ENCODE results near the gene IFNLR1. TPM values are rescaled to one million over a fixed set of nuclear protein-coding genes. Genes with fewer than 3 reads are reported as not detected.

Gene IFNLR1
- total RNA-seq, 1 donor from 2014 or later: 0.41 TPM

GRCh38 chr1:24179251-24179840 is 7.7 kb downstream of the IFNLR1 start:
- no peak for DNase-seq (ENCODE audit: extremely low read depth, low read depth, low spot score)

GRCh38 chr1:24178407-24178806 is 8.7 kb downstream of the IFNLR1 start:
- DNase-seq (ENCODE audit: extremely low read depth, low read depth, low spot score): no peak

GRCh38 chr1:24177161-24177560 is 9.9 kb downstream of the IFNLR1 start:
- no peak for DNase-seq (ENCODE audit: extremely low read depth, low read depth, low spot score)

GRCh38 chr1:24175033-24175755 is 11.9 kb downstream of the IFNLR1 start:
- DNase-seq (ENCODE audit: extremely low read depth, low read depth, low spot score): no peak

- DNase-seq (ENCODE audit: extremely low read depth, low read depth, low spot score): no peak
These were observed 13.2 kb downstream of the IFNLR1 start for GRCh38 chr1:24173638-24174575.

GRCh38 chr1:24172598-24172997 is 14.5 kb downstream of the IFNLR1 start:
- no peak for DNase-seq (ENCODE audit: extremely low read depth, low read depth, low spot score)

GRCh38 chr1:24169286-24169685 is 17.8 kb downstream of the IFNLR1 start:
- DNase-seq (ENCODE audit: extremely low read depth, low read depth, low spot score): no peak

GRCh38 chr1:24168245-24168644 is 18.8 kb downstream of the IFNLR1 start:
- no peak for DNase-seq (ENCODE audit: extremely low read depth, low read depth, low spot score)

GRCh38 chr1:24167008-24167407 is 20.1 kb downstream of the IFNLR1 start:
- DNase-seq (ENCODE audit: extremely low read depth, low read depth, low spot score): no peak

- DNase-seq (ENCODE audit: extremely low read depth, low read depth, low spot score): no peak
These were observed 21.6 kb downstream of the IFNLR1 start for GRCh38 chr1:24165500-24165899.

- no peak for DNase-seq (ENCODE audit: extremely low read depth, low read depth, low spot score)
These were observed 23.1 kb downstream of the IFNLR1 start for GRCh38 chr1:24164004-24164403.

- no peak for DNase-seq (ENCODE audit: extremely low read depth, low read depth, low spot score)
These were observed 24.9 kb downstream of the IFNLR1 start for GRCh38 chr1:24162201-24162600.

- no peak for DNase-seq (ENCODE audit: extremely low read depth, low read depth, low spot score)
These were observed 25.8 kb downstream of the IFNLR1 start for GRCh38 chr1:24161270-24161669.

- DNase-seq (ENCODE audit: extremely low read depth, low read depth, low spot score): no peak
These were observed 27.7 kb downstream of the IFNLR1 start for GRCh38 chr1:24159366-24159765.

GRCh38 chr1:24157918-24158481 is 29.1 kb downstream of the IFNLR1 start:
- DNase-seq (ENCODE audit: extremely low read depth, low read depth, low spot score): no peak

- no peak for DNase-seq (ENCODE audit: extremely low read depth, low read depth, low spot score)
These were observed 30.4 kb downstream of the IFNLR1 start for GRCh38 chr1:24156542-24157260.

GRCh38 chr1:24155011-24155782 is 31.9 kb downstream of the IFNLR1 start:
- DNase-seq (ENCODE audit: extremely low read depth, low read depth, low spot score): no peak

GRCh38 chr1:24154215-24154614 is 32.9 kb downstream of the IFNLR1 start:
- no peak for DNase-seq (ENCODE audit: extremely low read depth, low read depth, low spot score)

- DNase-seq (ENCODE audit: extremely low read depth, low read depth, low spot score): no peak
These were observed 34.2 kb downstream of the IFNLR1 start for GRCh38 chr1:24152631-24153494.
